ENCODE results near the gene LAMC1. TPM values are rescaled to one million over a fixed set of nuclear protein-coding genes. Genes with fewer than 3 reads are reported as not detected.

Gene LAMC1
- total and polyA plus RNA-seq, 2 experiments from 2014 or later: 18.4 to 116 TPM

- H3K4me2 ChIP-seq: no peak overlapping the region
These were observed 168.6 kb downstream of the LAMC1 start for GRCh38 chr1:183191833-183192232.

More at GRCh38 chr1:183191833-183192232, 168.6 kb downstream of the LAMC1 start:
- Histone ChIP-seq H3K9me2 (ENCODE audit: insufficient read depth) (no peaks in the 10 kb centered on the region), H3K79me2 (replicated peaks; ENCODE audit: insufficient read depth) (peaks cover 5% of the 10 kb centered on the region; the same call in 1 of the 2 replicates), H3K4me1 (ENCODE audit: insufficient read depth) (peaks cover 38% of the 10 kb centered on the region), H3K27me3 (ENCODE audit: insufficient read depth) (no peaks in the 10 kb centered on the region), H3K4me3 (no peak overlapping the region), H3K36me3 (ENCODE audit: insufficient read depth) (no peaks in the 10 kb centered on the region), H3K27ac (ENCODE audit: low read depth) (no peak overlapping the region), H3F3A (replicated peaks; ENCODE audit: low read depth) (no peaks in the 10 kb centered on the region), H2AFZ (no peak overlapping the region), H4K20me1 (replicated peaks; ENCODE audit: insufficient read depth) (no peaks in the 10 kb centered on the region)
- no peaks in the 10 kb centered on the region for H3K9me3 Mint-ChIP-seq
- DNase-seq (ENCODE audit: low spot score) (no peak), ATAC-seq (no peak)
- no peak overlapping the region for H3K27ac Mint-ChIP-seq
- no peak overlapping the region for H3K4me3 Mint-ChIP-seq
- no peak for TF ChIP-seq CREB1 (CRISPR knock-in tag; IDR thresholded peaks at IDR 0.05; ENCODE audit: low read depth)
- no peak for TF ChIP-seq REST (IDR thresholded peaks at IDR 0.05; ENCODE audit: unreplicated experiment)
- TF ChIP-seq ZNF462 (CRISPR knock-in tag; IDR thresholded peaks at IDR 0.05): no peak
- TF ChIP-seq NANOG (IDR thresholded peaks at IDR 0.05; ENCODE audit: borderline replicate concordance): no peak
- no peak for TF ChIP-seq STAT1 (IDR thresholded peaks at IDR 0.05; ENCODE audit: unreplicated experiment)
- H3K36me3 Mint-ChIP-seq (ENCODE audit: low read depth): no peaks in the 10 kb centered on the region
- H3K27me3 Mint-ChIP-seq (ENCODE audit: insufficient read depth, low read depth, poor library complexity): peaks cover 3% of the 10 kb centered on the region
- H3K4me1 Mint-ChIP-seq: peaks cover 34% of the 10 kb centered on the region

All from GM23338 (cell line).